GM21529 (cell line): ENCODE results near the gene CD68.

Experiments
- ATAC-seq: cut with Tn5 transposase; IDR thresholded peaks from one replicate; pipeline ENCODE4 v1.9.1; 2021; ENCODE audit not compliant: unreplicated experiment

CD68 gene

GRCh38 chr17:7559320-7560171 lies 19.9 kb upstream of the CD68 start:
- no peak for ATAC-seq

- no peak for ATAC-seq
These were observed 19.0 kb upstream of the CD68 start for GRCh38 chr17:7560172-7561027.

GRCh38 chr17:7561028-7561575 lies 18.3 kb upstream of the CD68 start:
- ATAC-seq, result peak; percentile 56

- peak; percentile 56 for ATAC-seq
These were observed 17.7 kb upstream of the CD68 start, which contains the start of gene SENP3 for GRCh38 chr17:7561589-7562207. TSS of gene SENP3 (plus strand) at chr17:7561919. CDS start at chr17:7563077, 1,158 bp downstream.

GRCh38 chr17:7562208-7562605 lies 17.2 kb upstream of the CD68 start:
- no peak for ATAC-seq

GRCh38 chr17:7563115-7563869 lies 16.1 kb upstream of the CD68 start:
- no peak for ATAC-seq

- ATAC-seq, result no peak
These were observed 9.9 kb upstream of the CD68 start for GRCh38 chr17:7569571-7569970.

- ATAC-seq, result no peak
These were observed 9.1 kb upstream of the CD68 start for GRCh38 chr17:7570351-7570750.

- no peak for ATAC-seq
These were observed 7.2 kb upstream of the CD68 start for GRCh38 chr17:7572338-7572587.

- peak; percentile 89 for ATAC-seq
These were observed 6.7 kb upstream of the CD68 start for GRCh38 chr17:7572588-7573323.

- no peak for ATAC-seq
These were observed 5.9 kb upstream of the CD68 start for GRCh38 chr17:7573324-7574080.

GRCh38 chr17:7574176-7574953 lies 5.1 kb upstream of the CD68 start:
- no peak for ATAC-seq

GRCh38 chr17:7575481-7575883 lies 4.0 kb upstream of the CD68 start:
- ATAC-seq, result no peak

- no peak for ATAC-seq
These were observed 3.5 kb upstream of the CD68 start for GRCh38 chr17:7575959-7576358.

GRCh38 chr17:7576432-7576937 lies 3.0 kb upstream of the CD68 start:
- ATAC-seq, result no peak

GRCh38 chr17:7577327-7578199 lies 1.9 kb upstream of the CD68 start:
- ATAC-seq, result no peak

GRCh38 chr17:7579834-7580603 lies 581 bp downstream of the CD68 start:
- ATAC-seq, result peak; percentile 0
